Fibroblast of skin of scalp (primary cell): ENCODE results near the gene PUS10.

Experiments
- DNase-seq: peaks from one replicate; pipeline ENCODE4 v3.0.0-alpha.2; 2013

PUS10 gene

GRCh38 chr2:60966507-60967405 is 51.3 kb downstream of the PUS10 start:
- DNase-seq: no peak

GRCh38 chr2:60965499-60965785 is 52.6 kb downstream of the PUS10 start:
- DNase-seq: no peak

- DNase-seq: no peak
These were observed 53.2 kb downstream of the PUS10 start for GRCh38 chr2:60964651-60965498.

GRCh38 chr2:60963190-60963589 is 54.9 kb downstream of the PUS10 start:
- DNase-seq: no peak

GRCh38 chr2:60962528-60962927 is 55.5 kb downstream of the PUS10 start:
- DNase-seq: no peak

- DNase-seq: peak; percentile 2
These were observed 56.6 kb downstream of the PUS10 start for GRCh38 chr2:60961457-60961856.

GRCh38 chr2:60960706-60961105 is 57.3 kb downstream of the PUS10 start:
- no peak for DNase-seq

GRCh38 chr2:60959501-60959900 is 58.6 kb downstream of the PUS10 start:
- no peak for DNase-seq

GRCh38 chr2:60958800-60959199 is 59.3 kb downstream of the PUS10 start:
- DNase-seq: peak; percentile 36

GRCh38 chr2:60958361-60958760 is 59.7 kb downstream of the PUS10 start:
- DNase-seq: peak; percentile 25

- DNase-seq: no peak
These were observed 60.4 kb downstream of the PUS10 start for GRCh38 chr2:60957643-60958042.

- DNase-seq: no peak
These were observed 60.8 kb downstream of the PUS10 start for GRCh38 chr2:60957224-60957623.

- no peak for DNase-seq
These were observed 63.9 kb downstream of the PUS10 start for GRCh38 chr2:60954139-60954538.

- peak; percentile 5 for DNase-seq
These were observed 69.0 kb downstream of the PUS10 start for GRCh38 chr2:60948926-60949579.

GRCh38 chr2:60948161-60948560 is 69.9 kb downstream of the PUS10 start:
- no peak for DNase-seq

- no peak for DNase-seq
These were observed 71.0 kb downstream of the PUS10 start for GRCh38 chr2:60947056-60947455.

- DNase-seq: no peak
These were observed 72.7 kb downstream of the PUS10 start for GRCh38 chr2:60945341-60945740.

- no peak for DNase-seq
These were observed 78.4 kb downstream of the PUS10 start for GRCh38 chr2:60939622-60940021.

GRCh38 chr2:60938301-60938700 is 79.8 kb downstream of the PUS10 start:
- DNase-seq: no peak

- no peak for DNase-seq
These were observed 81.3 kb downstream of the PUS10 start for GRCh38 chr2:60936757-60937156.

GRCh38 chr2:60934165-60934722 is 83.8 kb downstream of the PUS10 start:
- DNase-seq: no peak

- no peak for DNase-seq
These were observed 85.1 kb downstream of the PUS10 start for GRCh38 chr2:60932954-60933353.

GRCh38 chr2:60932061-60932460 is 86.0 kb downstream of the PUS10 start:
- DNase-seq: peak; percentile 8
